Stimulated activated naive B cell treated with anti-CD40 and anti-IgM and Interleukin-4, amounts not matched to agents 10 μg/mL and 1 μg/mL and 100 μg/mL, for 72 hours (primary cell): ENCODE measurements around the gene GALNT13.

Experiments used
- ATAC-seq, 2 donors: fragments of 150-1000 bp; cut with Tn5 transposase; replicated peaks; 2 replicates each; pipeline ENCODE4 v1.10.0; 2021; ENCODE audit warnings: moderate library complexity in 1 of 2
- DNase-seq: peaks from one replicate; pipeline ENCODE4 v3.0.0; 2021
- H3K27ac Mint-ChIP-seq: one replicate; pipeline ENCODE4 v1.8.0; 2022; ENCODE audit warnings: mild to moderate bottlenecking, mixed read lengths
- H3K27me3 Mint-ChIP-seq, 2 donors: one replicate each; pipeline ENCODE4 v1.8.0; 2022; ENCODE audit warnings: mixed read lengths in 2 of 2
- H3K36me3 Mint-ChIP-seq, 2 donors: one replicate each; pipeline ENCODE4 v1.8.0; 2022; ENCODE audit warnings: mixed read lengths in 2 of 2, mild to moderate bottlenecking in 1 of 2
- H3K4me1 Mint-ChIP-seq, 2 donors: one replicate each; pipeline ENCODE4 v1.8.0; 2022; ENCODE audit warnings: mixed read lengths in 2 of 2, mild to moderate bottlenecking in 1 of 2
- H3K4me3 Mint-ChIP-seq, 2 donors: one replicate each; pipeline ENCODE4 v1.8.0; 2022; ENCODE audit warnings: mild to moderate bottlenecking in 2 of 2, mixed read lengths in 2 of 2, moderate library complexity in 1 of 2
- H3K9me3 Mint-ChIP-seq, 2 donors: one replicate each; pipeline ENCODE4 v1.8.0; 2022; ENCODE audit warnings: mixed read lengths in 2 of 2, mild to moderate bottlenecking in 1 of 2

Gene GALNT13

DNA sequence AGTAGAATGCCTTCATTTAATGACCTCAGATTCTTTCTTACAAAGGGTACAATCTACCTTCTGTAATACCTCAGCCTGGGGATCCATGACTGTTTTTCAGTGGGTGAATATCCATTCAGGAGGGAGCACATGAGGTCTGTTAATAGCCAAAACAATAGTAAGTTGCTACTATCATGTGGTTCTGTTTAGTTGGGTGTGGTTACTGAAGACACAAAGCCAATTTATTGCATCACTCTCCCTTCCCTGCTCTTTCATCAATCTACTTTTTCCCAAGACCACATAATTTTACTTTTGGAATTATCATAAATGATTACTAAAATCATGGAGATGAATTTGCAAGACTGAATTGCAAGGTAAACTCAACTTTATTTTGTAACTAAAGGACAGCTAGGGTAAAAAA, 254.2 kb downstream of the GALNT13 start:
- Mint-ChIP-seq H3K4me3 (no peak overlapping the region), H3K36me3 (no peaks in the 10 kb centered on the region), H3K27ac (no peak overlapping the region), H3K27me3 (no peaks in the 10 kb centered on the region), H3K4me1 (no peaks in the 10 kb centered on the region), H3K9me3 (peaks cover under 1 to 3% of the 10 kb centered on the region in 2 donors)
- ATAC-seq (no peak), DNase-seq (no peak)

DNA sequence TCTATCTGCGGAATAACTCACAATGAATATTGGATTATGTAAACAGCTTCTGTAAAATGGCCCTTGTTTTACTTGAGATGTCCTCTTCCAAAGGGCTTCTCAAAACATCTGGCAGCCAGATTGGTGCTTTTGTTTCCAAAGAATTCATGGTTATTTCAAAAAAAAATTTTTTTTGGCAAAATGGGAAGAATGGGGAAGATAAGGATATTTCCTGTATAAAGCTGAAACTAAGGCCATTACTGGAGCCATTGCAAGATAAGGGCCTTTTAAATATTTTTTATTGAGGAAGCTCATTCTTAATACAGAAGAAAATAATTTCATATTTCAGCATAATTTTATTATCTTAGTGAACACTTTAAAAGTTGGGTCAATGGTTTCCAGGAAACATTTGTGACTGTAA, 259.1 kb downstream of the GALNT13 start:
- Mint-ChIP-seq H3K27ac (no peak overlapping the region), H3K4me1 (no peaks in the 10 kb centered on the region), H3K9me3 (no peaks in the 10 kb centered on the region), H3K27me3 (no peaks in the 10 kb centered on the region), H3K4me3 (no peak overlapping the region), H3K36me3 (no peaks in the 10 kb centered on the region)
- DNase-seq (no peak), ATAC-seq (no peak)

DNA sequence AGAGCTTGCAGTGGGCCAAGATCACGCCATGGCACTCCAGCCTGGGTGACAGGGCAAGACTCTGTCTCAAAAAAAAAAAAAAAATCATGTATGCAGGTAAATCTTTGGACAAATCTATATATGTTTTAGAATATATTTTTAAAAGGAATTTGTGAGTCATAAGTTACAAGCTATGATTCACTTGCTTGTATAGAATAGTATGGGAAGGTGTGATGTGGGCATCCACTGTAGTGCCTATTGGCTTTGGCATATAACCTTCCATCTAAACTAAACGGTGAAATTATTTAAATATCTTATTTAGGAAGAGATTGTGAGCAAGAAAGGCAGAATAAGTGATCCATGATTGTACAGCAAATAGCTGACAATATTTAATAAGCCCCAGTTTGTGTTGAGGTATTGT, 261.1 kb downstream of the GALNT13 start:
- H3K27me3 Mint-ChIP-seq, result no peaks in the 10 kb centered on the region
- H3K4me1 Mint-ChIP-seq, result no peaks in the 10 kb centered on the region
- H3K36me3 Mint-ChIP-seq, result no peaks in the 10 kb centered on the region
- no peaks in the 10 kb centered on the region for H3K9me3 Mint-ChIP-seq
- no peak overlapping the region for H3K4me3 Mint-ChIP-seq
- no peak for ATAC-seq
- DNase-seq, result no peak
- no peak overlapping the region for H3K27ac Mint-ChIP-seq

DNA sequence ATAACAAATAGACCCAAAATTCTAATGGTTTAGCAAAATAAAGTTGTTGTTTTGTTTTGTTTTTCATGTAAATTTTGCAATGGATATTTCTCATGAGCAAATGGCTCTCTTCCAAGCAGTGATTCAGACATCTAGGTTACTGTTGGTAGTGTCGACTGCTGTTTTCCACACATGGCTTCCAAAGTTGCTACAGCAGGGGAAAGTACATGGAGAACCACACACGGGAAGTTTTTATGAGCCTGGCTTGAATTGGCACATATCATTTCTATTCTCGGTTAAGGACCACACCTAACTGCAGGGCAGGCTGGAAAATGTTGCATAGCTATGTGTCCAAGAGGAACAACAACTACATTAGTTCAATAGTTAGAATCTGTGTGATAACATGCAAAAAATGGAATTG, 262.1 kb downstream of the GALNT13 start:
- ATAC-seq (no peak), DNase-seq (no peak)
- Mint-ChIP-seq H3K4me3 (no peak overlapping the region), H3K27me3 (no peaks in the 10 kb centered on the region), H3K36me3 (no peaks in the 10 kb centered on the region), H3K27ac (no peak overlapping the region), H3K9me3 (no peaks in the 10 kb centered on the region), H3K4me1 (no peaks in the 10 kb centered on the region)

DNA sequence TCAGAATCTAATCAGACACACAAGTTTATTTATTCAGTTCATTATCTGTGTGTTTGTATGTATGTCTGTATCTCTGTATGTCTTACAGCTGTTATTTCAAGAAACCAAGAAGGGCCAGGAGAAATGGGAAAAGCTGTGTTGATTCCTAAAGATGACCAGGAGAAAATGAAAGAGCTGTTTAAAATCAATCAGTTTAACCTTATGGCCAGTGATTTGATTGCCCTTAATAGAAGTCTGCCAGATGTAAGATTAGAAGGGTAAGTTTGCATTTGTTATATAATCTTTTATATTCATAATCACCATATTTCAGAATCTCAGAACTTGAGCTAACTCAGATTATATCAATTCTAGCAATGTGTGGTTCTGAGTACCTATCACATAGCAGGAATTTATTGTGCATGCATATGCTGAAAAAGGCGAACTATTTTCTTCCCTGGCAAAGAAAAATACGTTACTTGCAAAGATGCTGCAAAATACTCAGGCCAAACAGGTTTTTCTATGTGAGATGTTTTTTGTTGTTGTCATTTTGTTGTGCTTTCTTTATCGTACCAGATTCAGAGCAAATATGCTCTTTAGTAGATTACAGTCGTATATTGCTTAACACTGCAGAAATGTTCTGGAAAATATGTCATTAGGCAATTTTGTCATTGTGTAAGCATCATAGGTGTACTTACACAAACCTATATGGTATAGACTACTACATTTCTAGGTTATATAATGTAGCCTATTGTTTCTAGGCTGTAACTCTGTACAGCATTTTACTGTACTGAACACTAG, 268.7 kb downstream of the GALNT13 start:
- Mint-ChIP-seq H3K27ac (no peak overlapping the region), H3K27me3 (no peaks in the 10 kb centered on the region), H3K4me3 (no peak overlapping the region), H3K4me1 (no peaks in the 10 kb centered on the region), H3K36me3 (no peaks in the 10 kb centered on the region), H3K9me3 (no peaks in the 10 kb centered on the region)
- DNase-seq, result no peak
- no peak for ATAC-seq

DNA sequence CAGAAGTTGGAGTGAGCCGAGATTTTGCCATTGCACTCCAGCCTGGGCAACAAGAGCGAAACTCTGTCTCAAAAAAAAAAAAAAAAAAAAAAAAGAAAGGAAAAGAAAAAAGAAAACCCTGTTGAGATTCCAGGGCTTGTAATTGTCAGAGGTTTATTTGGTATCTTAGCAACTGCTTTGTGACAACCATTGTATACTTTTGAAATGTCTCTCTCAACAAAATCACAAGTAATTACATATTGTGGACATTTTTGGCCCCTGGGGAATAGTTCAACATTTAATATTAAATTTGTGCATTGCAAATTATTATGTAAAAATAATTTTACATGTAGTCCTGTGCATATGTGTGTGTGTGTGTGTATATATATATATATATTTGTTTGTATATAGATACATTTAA, 270.8 kb downstream of the GALNT13 start:
- H3K27me3 Mint-ChIP-seq, result no peaks in the 10 kb centered on the region
- H3K27ac Mint-ChIP-seq, result no peak overlapping the region
- H3K36me3 Mint-ChIP-seq, result no peaks in the 10 kb centered on the region
- DNase-seq, result no peak
- H3K4me3 Mint-ChIP-seq, result no peak overlapping the region
- no peaks in the 10 kb centered on the region for H3K9me3 Mint-ChIP-seq
- no peak for ATAC-seq
- no peaks in the 10 kb centered on the region for H3K4me1 Mint-ChIP-seq

DNA sequence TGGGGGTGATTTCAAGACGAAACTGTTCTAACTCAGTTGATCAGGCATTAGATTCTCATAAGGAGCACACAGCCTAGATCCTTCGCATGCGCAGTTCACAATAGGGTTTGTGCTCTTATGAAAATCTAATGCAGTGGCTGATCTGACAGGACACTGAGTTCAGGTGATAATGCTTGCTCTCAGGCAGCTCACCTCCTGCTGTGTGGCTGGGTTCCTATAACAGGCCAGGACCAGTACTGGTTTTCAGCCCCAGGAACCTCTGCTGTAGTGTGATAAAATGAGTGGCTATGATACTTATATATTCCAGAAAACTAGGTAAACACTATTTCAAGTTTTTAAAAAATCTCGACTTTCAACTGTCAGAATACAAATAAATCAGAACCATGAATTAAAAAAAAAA, 271.4 kb downstream of the GALNT13 start:
- DNase-seq, result no peak
- Mint-ChIP-seq H3K4me3 (no peak overlapping the region), H3K27ac (no peak overlapping the region), H3K9me3 (no peaks in the 10 kb centered on the region), H3K36me3 (no peaks in the 10 kb centered on the region), H3K27me3 (no peaks in the 10 kb centered on the region), H3K4me1 (no peaks in the 10 kb centered on the region)
- ATAC-seq, result no peak

DNA sequence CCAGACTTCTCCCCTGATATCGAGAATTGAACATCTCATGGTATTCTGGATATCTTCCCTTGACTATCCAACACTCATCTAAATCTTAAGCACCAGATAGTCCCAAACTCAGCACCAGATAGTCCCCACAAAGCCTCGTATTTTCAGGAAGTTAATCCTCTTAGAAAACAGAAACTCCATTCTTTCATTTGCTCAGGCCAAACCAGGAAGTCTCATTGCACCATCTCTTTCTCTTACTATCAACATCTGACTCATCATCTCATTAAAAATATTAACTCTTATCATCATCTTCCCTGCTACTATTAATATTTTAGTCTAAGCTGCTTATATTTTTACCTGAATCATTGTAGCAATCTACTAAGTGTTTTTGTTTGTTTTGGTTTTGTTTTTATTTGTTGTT, 286.4 kb downstream of the GALNT13 start:
- Mint-ChIP-seq H3K4me3 (no peak overlapping the region), H3K9me3 (peaks cover 6 to 7% of the 10 kb centered on the region in 2 donors), H3K27ac (no peak overlapping the region), H3K27me3 (no peaks in the 10 kb centered on the region), H3K36me3 (no peaks in the 10 kb centered on the region), H3K4me1 (no peaks in the 10 kb centered on the region)
- DNase-seq (no peak), ATAC-seq (no peak)

DNA sequence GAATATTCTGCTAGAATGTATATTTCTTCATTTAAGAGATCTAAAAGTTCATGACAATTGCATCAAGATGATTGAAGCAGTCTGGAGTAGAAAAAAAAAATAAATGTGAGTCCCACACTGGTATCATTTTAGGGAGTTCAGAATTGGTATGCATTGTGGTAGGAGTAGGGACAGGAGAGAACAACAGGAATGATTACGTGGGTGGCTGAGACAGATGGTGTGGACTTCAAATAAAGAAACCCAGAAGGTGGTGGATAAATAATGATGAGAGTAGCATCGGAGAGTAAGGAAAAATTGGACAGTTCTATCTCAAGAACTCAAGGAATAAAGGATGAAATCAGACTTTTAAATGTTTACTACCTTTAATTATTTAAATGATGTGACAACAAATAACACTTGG, 289.6 kb downstream of the GALNT13 start:
- ATAC-seq, result no peak
- DNase-seq, result no peak
- no peaks in the 10 kb centered on the region for H3K4me1 Mint-ChIP-seq
- H3K4me3 Mint-ChIP-seq, result no peak overlapping the region
- no peaks in the 10 kb centered on the region for H3K27me3 Mint-ChIP-seq
- H3K36me3 Mint-ChIP-seq, result no peaks in the 10 kb centered on the region
- no peak overlapping the region for H3K27ac Mint-ChIP-seq
- H3K9me3 Mint-ChIP-seq, result peaks cover 6 to 7% of the 10 kb centered on the region in 2 donors

DNA sequence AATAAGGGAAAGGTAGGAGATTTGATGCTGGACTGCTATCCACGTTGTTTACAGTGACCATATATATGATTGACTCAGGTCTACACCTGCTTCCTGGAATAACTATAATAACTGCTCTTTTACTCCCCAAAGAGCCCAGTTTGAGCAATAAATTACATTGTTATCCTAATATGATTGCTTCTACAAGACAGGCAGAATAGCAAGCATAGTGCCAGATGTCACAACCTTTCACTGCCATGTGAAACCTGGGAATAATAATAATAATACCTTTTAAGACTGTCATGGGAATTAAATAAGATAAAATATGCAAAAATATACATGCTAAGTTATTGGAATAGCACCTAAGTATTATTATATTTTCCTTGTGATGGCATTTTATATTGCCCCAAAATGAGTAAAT, 298.7 kb downstream of the GALNT13 start:
- no peak overlapping the region for H3K27ac Mint-ChIP-seq
- H3K4me1 Mint-ChIP-seq, result no peaks in the 10 kb centered on the region
- H3K9me3 Mint-ChIP-seq, result peaks cover 0 to 4% of the 10 kb centered on the region in 2 donors
- H3K36me3 Mint-ChIP-seq, result no peaks in the 10 kb centered on the region
- no peak overlapping the region for H3K4me3 Mint-ChIP-seq
- H3K27me3 Mint-ChIP-seq, result no peaks in the 10 kb centered on the region
- DNase-seq, result no peak
- no peak for ATAC-seq

DNA sequence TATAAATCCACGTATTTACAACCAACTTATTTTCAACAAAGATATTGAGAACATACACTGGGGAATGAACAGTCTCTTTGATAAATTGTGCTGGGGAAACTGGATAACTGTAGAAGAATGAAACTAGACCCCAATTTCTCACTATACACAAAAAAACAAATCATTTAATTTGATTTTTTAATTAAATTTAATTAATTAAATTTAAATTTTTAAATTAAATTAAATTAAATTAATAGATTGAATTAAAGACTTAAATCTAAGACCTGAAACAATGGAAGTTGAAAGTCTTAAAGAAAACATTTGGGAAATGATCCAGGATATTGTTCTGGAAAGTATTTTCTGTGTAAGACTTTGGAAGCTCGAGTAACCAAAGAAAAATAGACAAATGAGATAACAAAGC, 301.4 kb downstream of the GALNT13 start:
- DNase-seq (no peak), ATAC-seq (no peak)
- no peaks in the 10 kb centered on the region for H3K36me3 Mint-ChIP-seq
- no peaks in the 10 kb centered on the region for H3K4me1 Mint-ChIP-seq
- no peak overlapping the region for H3K4me3 Mint-ChIP-seq
- H3K27ac Mint-ChIP-seq, result no peak overlapping the region
- no peaks in the 10 kb centered on the region for H3K27me3 Mint-ChIP-seq
- H3K9me3 Mint-ChIP-seq, result peaks cover 0 to 4% of the 10 kb centered on the region in 2 donors

DNA sequence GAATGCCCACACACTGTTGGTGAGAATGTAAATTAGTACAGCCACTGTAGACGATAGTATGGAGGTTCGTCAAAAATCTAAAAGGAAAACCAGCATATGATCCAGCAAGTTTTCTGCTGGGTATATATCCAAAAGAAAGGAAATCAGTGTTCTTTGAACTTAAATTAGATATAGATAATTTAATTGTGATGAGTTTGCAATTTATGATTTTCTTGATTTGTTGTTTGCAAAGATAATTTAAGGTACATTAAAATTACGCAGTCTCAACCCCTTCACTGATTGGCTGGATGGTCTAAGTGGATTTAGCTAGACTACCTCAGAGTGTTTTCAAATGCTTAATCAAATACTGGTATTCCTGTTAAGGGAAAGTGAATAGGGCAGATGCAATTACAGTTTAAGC, 302.2 kb downstream of the GALNT13 start:
- peaks cover 0 to 4% of the 10 kb centered on the region in 2 donors for H3K9me3 Mint-ChIP-seq
- ATAC-seq, result no peak
- no peak overlapping the region for H3K4me3 Mint-ChIP-seq
- H3K27ac Mint-ChIP-seq, result no peak overlapping the region
- H3K27me3 Mint-ChIP-seq, result no peaks in the 10 kb centered on the region
- no peaks in the 10 kb centered on the region for H3K4me1 Mint-ChIP-seq
- no peaks in the 10 kb centered on the region for H3K36me3 Mint-ChIP-seq
- no peak for DNase-seq

DNA sequence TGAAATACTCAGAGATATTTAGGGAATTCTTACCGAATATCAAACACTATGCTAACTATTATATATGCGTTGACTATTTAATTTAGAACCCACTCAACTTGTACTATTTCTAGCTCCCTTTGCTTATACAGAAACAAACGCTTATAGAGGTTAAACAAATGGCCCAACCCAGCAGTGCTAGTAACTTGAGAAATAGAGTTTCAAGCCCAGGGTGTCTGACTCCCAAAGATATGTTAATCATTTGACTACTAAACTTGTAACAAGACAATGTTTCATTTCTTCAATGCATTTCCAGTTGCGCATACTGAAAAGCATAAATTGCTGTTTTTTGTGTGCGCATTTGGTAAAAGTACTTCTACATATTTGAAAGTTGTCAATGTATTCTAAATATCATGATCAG, 310.3 kb downstream of the GALNT13 start:
- no peaks in the 10 kb centered on the region for H3K27me3 Mint-ChIP-seq
- no peak for DNase-seq
- H3K36me3 Mint-ChIP-seq, result no peaks in the 10 kb centered on the region
- no peak overlapping the region for H3K4me3 Mint-ChIP-seq
- no peak for ATAC-seq
- H3K27ac Mint-ChIP-seq, result no peak overlapping the region
- H3K9me3 Mint-ChIP-seq, result peaks cover 6 to 9% of the 10 kb centered on the region in 2 donors
- H3K4me1 Mint-ChIP-seq, result no peaks in the 10 kb centered on the region

DNA sequence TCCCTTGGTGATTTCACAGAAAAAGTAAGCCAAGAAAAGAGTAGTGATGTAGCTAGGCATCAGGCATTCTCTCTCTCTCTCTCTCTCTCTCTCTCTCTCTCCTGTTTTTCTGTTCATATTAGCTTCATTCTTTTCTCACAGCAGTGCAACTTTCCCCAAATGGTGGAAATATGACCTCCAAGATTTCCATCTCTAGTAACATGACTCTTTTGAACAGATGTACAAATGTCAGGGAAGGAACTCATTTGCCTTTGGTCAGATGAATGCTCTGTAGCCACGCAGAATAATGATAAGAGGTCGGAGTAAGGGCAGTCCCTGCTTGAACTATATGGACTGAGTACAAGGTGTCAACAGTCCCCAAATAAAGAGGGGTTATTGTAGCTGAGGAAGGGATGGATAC, 316.2 kb downstream of the GALNT13 start:
- H3K9me3 Mint-ChIP-seq, result peaks cover 9% of the 10 kb centered on the region in 2 donors
- H3K27me3 Mint-ChIP-seq, result no peaks in the 10 kb centered on the region
- no peak overlapping the region for H3K27ac Mint-ChIP-seq
- ATAC-seq (no peak), DNase-seq (no peak)
- no peaks in the 10 kb centered on the region for H3K4me1 Mint-ChIP-seq
- H3K4me3 Mint-ChIP-seq, result no peak overlapping the region
- no peaks in the 10 kb centered on the region for H3K36me3 Mint-ChIP-seq

DNA sequence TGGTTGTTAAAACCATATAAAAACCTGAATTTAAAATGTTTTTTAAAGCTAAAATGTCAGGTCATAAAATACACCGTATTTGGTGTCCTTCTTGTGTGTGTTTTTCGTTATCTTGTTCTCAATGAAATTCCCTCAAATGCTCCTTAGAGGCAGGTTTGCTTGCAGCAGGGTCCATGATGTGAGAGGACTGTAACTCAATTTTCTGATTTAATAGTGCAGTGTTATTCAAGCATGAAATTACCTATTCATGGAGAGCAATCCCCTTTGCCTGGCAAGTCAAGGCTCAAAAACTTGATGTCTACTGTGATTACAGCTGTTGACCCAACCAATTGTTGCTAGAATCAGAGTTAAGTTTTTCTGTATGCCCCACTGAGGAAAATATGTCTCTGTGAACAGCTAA, 318.2 kb downstream of the GALNT13 start:
- H3K9me3 Mint-ChIP-seq, result peaks cover 6 to 7% of the 10 kb centered on the region in 2 donors

DNA sequence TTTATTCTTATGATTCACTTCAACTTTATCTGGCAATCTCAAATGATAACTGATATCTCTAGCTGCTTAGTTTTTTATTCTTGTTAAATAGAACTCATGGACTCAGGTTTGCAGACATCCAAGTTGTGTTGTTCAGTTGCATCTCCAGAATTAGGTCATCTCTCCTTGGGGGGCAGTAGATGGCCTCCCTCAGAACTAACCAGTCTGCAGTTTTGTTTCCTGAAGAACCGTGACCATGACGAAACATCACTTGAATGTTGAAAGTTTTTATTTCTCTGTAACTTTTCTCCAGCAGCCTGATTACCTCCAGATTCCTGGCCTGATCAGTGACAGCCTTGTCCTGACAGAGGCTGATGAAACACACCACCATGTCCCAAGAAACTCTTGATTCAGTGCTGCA, 321.5 kb downstream of the GALNT13 start:
- Mint-ChIP-seq H3K36me3 (no peaks in the 10 kb centered on the region), H3K4me1 (no peaks in the 10 kb centered on the region), H3K27me3 (no peaks in the 10 kb centered on the region), H3K4me3 (no peak overlapping the region), H3K9me3 (peaks cover 2 to 7% of the 10 kb centered on the region in 2 donors), H3K27ac (no peak overlapping the region)
- DNase-seq (no peak), ATAC-seq (no peak)

More for the DNA sequence above, 318.2 kb downstream of the GALNT13 start:
- Mint-ChIP-seq H3K36me3 (no peaks in the 10 kb centered on the region), H3K4me3 (no peak overlapping the region), H3K4me1 (no peaks in the 10 kb centered on the region), H3K27me3 (no peaks in the 10 kb centered on the region), H3K27ac (no peak overlapping the region)
- ATAC-seq (no peak), DNase-seq (no peak)
